T-cell (primary cell): ENCODE measurements around the gene PPM1K. TPM values are rescaled to one million over a fixed set of nuclear protein-coding genes. Genes with fewer than 3 reads are reported as not detected.

Experiments
- ATAC-seq, 4 experiments: fragments of 200-7000 bp in 3 of 4; fragments of 150-1000 bp in 1 of 4; cut with Tn5 transposase; replicated peaks in 1 of 4; 1 replicate in 3 of 4; 2 replicates in 1 of 4; pipeline ENCODE4 v1.10.0; 2021; ENCODE audit warnings: moderate library complexity in 3 of 4, mild to moderate bottlenecking in 2 of 4, moderate number of reproducible peaks in 1 of 4
- CTCF ChIA-PET, 2 donors: fragments of 300-600 bp; sonication (Branson Sonifier 250); formaldehyde crosslinking; loops; one replicate each; lab custom pipeline; 2022; ENCODE audit warnings: antibody characterized with exemption in 2 of 2; lab: Charles Lee
- POLR2A ChIA-PET, 2 donors: fragments of 300-600 bp; sonication (Branson Sonifier 250); formaldehyde crosslinking; loops; one replicate each; lab custom pipeline; 2022; ENCODE audit warnings: antibody characterized with exemption in 2 of 2; lab: Charles Lee
- DNase-seq, 35 experiments: peaks; one replicate each; pipeline versions ENCODE4 v3.0.0 to v3.0.0-alpha.2; 2013 to 2023
- H3K27ac ChIP-seq: one replicate; pipeline ENCODE4 v1.5.1; 2013; ENCODE audit warnings: low read length
- H3K27me3 ChIP-seq, 2 experiments: replicated peaks in 1 of 2; 1 replicate in 1 of 2; 2 replicates in 1 of 2; pipeline versions ENCODE4 v1.6.1 to v1.7.0; 2013; ENCODE audit warnings: low read length in 1 of 2, mixed read lengths in 1 of 2; ENCODE audit not compliant: control insufficient read depth in 2 of 2, insufficient read depth in 2 of 2; ENCODE audit errors: extremely low read depth in 1 of 2
- H3K36me3 ChIP-seq, 2 donors: 1 replicate in 1 of 2; 2 replicates in 1 of 2; pipeline versions ENCODE4 v1.6.1 to v1.7.0; 2013; ENCODE audit warnings: low read length in 1 of 2; ENCODE audit not compliant: control insufficient read depth in 2 of 2, insufficient read depth in 1 of 2; ENCODE audit errors: extremely low read depth in 1 of 2
- H3K4me1 ChIP-seq, 2 experiments: 1 replicate in 1 of 2; 2 replicates in 1 of 2; pipeline versions ENCODE4 v1.6.1 to v1.7.0; 2013; ENCODE audit warnings: low read length in 2 of 2, mixed read lengths in 1 of 2; ENCODE audit not compliant: insufficient read depth in 2 of 2, control insufficient read depth in 1 of 2; ENCODE audit errors: extremely low read depth in 1 of 2
- H3K4me3 ChIP-seq, 2 donors: 1 replicate in 1 of 2; 2 replicates in 1 of 2; pipeline versions ENCODE4 v1.5.1 to v1.7.0; 2013; ENCODE audit warnings: mild to moderate bottlenecking in 2 of 2, low read length in 1 of 2, moderate library complexity in 1 of 2; ENCODE audit not compliant: control insufficient read depth in 1 of 2; ENCODE audit errors: extremely low read depth in 1 of 2
- H3K9me3 ChIP-seq: 2 replicates; pipeline ENCODE4 v1.7.0; 2013
- H3K27ac Mint-ChIP-seq, 2 donors: one replicate each; pipeline ENCODE4 v1.8.0; 2020 to 2021; ENCODE audit warnings: mild to moderate bottlenecking in 2 of 2, mixed read lengths in 2 of 2
- H3K27me3 Mint-ChIP-seq, 2 donors: one replicate each; pipeline ENCODE4 v1.8.0; 2021 to 2022; ENCODE audit warnings: mixed read lengths in 2 of 2
- H3K36me3 Mint-ChIP-seq: one replicate; pipeline ENCODE4 v1.8.0; 2021; ENCODE audit warnings: mixed read lengths
- H3K4me1 Mint-ChIP-seq, 3 donors: one replicate each; pipeline ENCODE4 v1.8.0; 2020 to 2022; ENCODE audit warnings: mixed read lengths in 3 of 3, mild to moderate bottlenecking in 1 of 3
- H3K4me3 Mint-ChIP-seq, 3 donors: one replicate each; pipeline ENCODE4 v1.8.0; 2020 to 2022; ENCODE audit warnings: mild to moderate bottlenecking in 3 of 3, mixed read lengths in 3 of 3, moderate library complexity in 3 of 3
- H3K9me3 Mint-ChIP-seq, 3 donors: one replicate each; pipeline ENCODE4 v1.8.0; 2020 to 2022; ENCODE audit warnings: mixed read lengths in 3 of 3
- WGBS: methylation state at CpG from one replicate; pipeline ENCODE4 v1.1.5; 2013; ENCODE audit warnings: missing lambda C conversion rate; ENCODE audit not compliant: insufficient coverage; 5-methylcytosine and 5-hydroxymethylcytosine counted together
- total RNA-seq, 35 experiments: library from RNA in 6 of 35; stranded (reverse) in 6 of 35; fragments of 120-200 nt in 1 of 35; gene quantifications; one replicate each; pipeline versions ENCODE4 v1.2.1 to v1.2.4 and lab custom pipeline; 2013 to 2026

The PPM1K gene
- total RNA-seq, 5 donors from 2014 or later (not counting 1 experiment from before 2014, with no cell fraction given), result 74.2 to 91.1 (median 84.8) TPM

DNA sequence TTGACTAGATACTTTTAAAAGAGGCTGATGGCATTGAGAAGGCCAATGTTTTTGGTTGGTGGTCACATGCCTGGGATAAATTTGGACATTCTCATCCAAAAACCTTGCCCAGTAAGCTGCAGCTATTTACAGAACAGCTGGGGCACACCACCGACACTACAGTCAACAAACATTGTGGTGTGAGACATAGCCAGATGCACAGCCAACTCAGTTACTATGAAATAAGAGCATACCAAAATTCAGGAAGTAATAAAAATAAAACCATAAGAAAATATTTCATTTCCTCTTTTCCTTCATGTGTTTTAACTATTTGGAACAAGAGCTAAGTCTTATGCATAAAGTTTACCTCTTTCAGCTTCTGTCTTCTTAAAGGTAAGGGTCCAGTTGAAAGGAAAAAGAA lies 8.8 kb downstream of the PPM1K start:
- Histone ChIP-seq H3K4me1 (peaks cover 0 to 11% of the 10 kb centered on the region in 2 experiments), H3K27me3 (no peaks in the 10 kb centered on the region), H3K9me3 (no peaks in the 10 kb centered on the region), H3K36me3 (peaks cover 16 to 45% of the 10 kb centered on the region in 2 donors), H3K4me3 (no peak overlapping the region), H3K27ac (no peak overlapping the region)
- POLR2A ChIA-PET, result interaction anchor here in 1 of 2 donors (1.0 kb wide), 1 partner anchor 9 kb away, joined by 7 read pairs; the partner anchor contains the start of gene PPM1K
- no peak for DNase-seq
- no CpG with 5 or more reads among the region's 1 CpG for WGBS
- H3K9me3 Mint-ChIP-seq, result no peaks in the 10 kb centered on the region
- no peak for ATAC-seq
- no peaks in the 10 kb centered on the region for H3K27me3 Mint-ChIP-seq
- CTCF ChIA-PET, result interaction anchor here (0.6 to 1.2 kb wide), 3 partner anchors 9 to 57 kb away, joined by 3 to 6 read pairs (median 3); partner anchors contain the start of gene PPM1K (in 1 of the 2)
- peaks cover 35% of the 10 kb centered on the region for H3K36me3 Mint-ChIP-seq
- H3K4me1 Mint-ChIP-seq, result peaks cover 52 to 61% (median 58%) of the 10 kb centered on the region in 3 donors
- H3K27ac Mint-ChIP-seq, result no peak overlapping the region
- no peak overlapping the region for H3K4me3 Mint-ChIP-seq

DNA sequence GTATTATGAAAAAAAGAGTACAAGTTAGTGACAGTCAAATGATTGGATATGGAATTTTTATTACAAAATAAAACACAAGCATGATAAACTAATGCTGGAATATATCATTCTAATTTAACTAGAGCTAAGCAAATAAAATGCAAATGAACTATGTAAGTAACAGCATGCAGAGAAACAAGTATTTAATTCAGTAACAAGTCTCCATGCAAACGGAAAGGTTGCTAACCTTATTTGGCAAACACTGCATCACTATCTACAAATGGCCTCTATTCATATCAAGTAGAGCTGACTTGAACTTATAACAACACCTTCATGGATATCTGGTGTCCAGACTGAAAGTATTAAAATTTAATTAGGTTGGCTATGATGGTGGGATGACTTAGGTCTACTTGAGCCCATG lies 15.4 kb downstream of the PPM1K start:
- DNase-seq, result no peak
- H3K4me3 Mint-ChIP-seq, result no peak overlapping the region
- CTCF ChIA-PET, result interaction anchor here in 1 of 2 donors (0.5 kb wide), 1 partner anchor 52 kb away, joined by 3 read pairs; no protein-coding TSS in a partner anchor

DNA sequence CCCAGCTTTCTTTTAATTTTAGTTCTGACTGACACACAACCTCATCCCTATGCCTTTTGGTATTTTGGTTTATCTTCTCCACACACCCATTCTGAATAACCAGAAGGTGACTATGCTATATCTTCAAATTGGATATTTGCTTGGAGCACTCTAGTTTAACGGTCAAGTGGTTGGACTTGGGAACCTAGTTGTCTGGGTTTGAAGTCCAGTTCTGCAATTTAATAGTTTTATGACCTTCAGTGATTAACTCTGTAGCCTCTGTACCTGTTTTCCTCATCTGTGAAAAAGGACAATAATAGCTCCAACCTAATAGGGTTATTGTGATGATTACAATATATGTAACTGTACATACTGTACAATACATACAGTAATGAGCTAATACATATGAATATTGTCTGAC lies 20.0 kb downstream of the PPM1K start:
- no peak overlapping the region for H3K27ac Mint-ChIP-seq

More for the DNA sequence above, 15.4 kb downstream of the PPM1K start:
- Mint-ChIP-seq H3K4me1 (peaks cover 7 to 9% (median 7%) of the 10 kb centered on the region in 3 donors), H3K27ac (no peak overlapping the region), H3K27me3 (no peaks in the 10 kb centered on the region), H3K9me3 (no peaks in the 10 kb centered on the region), H3K36me3 (peaks cover 25% of the 10 kb centered on the region)
- ATAC-seq, result no peak
- H3K27me3 ChIP-seq, result no peaks in the 10 kb centered on the region
- POLR2A ChIA-PET, result interaction anchor here in 1 of 2 donors (1.0 kb wide), 1 partner anchor 12 kb away, joined by 3 read pairs; no protein-coding TSS in a partner anchor
- no peaks in the 10 kb centered on the region for H3K9me3 ChIP-seq
- H3K4me3 ChIP-seq, result no peak overlapping the region
- no peak overlapping the region for H3K27ac ChIP-seq
- no CpG with 5 or more reads among the region's 1 CpG for WGBS
- H3K36me3 ChIP-seq, result peaks cover 11 to 56% of the 10 kb centered on the region in 2 donors
- H3K4me1 ChIP-seq, result no peaks in the 10 kb centered on the region

DNA sequence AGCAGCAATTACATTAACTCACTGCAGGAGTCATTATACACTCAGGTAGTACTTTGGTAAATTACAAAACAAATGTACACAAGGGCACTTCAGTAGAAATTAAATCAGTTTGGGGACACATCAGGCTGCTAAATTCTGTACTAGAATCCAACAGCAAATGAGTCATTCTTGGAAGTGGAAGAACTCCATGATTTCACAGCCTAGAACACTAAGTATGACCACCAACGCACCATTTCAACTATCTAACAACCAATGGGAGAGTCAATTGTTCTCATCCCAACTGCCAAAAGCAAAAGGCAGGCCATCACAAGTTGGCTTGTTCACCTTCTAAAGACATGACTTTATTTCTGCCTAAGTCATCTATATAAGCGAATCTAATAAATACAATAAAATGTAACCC lies 26.6 kb downstream of the PPM1K start:
- Mint-ChIP-seq H3K36me3 (peaks cover 25% of the 10 kb centered on the region), H3K9me3 (no peaks in the 10 kb centered on the region), H3K4me3 (no peak overlapping the region), H3K27me3 (no peaks in the 10 kb centered on the region), H3K4me1 (no peaks in the 10 kb centered on the region), H3K27ac (no peak overlapping the region)
- Histone ChIP-seq H3K4me1 (no peaks in the 10 kb centered on the region), H3K4me3 (no peak overlapping the region), H3K36me3 (peaks cover 0 to 12% of the 10 kb centered on the region in 2 donors), H3K27me3 (no peaks in the 10 kb centered on the region), H3K9me3 (no peaks in the 10 kb centered on the region), H3K27ac (no peak overlapping the region)
- 100% methylated on average over 1 of the region's 2 CpGs for WGBS
- ATAC-seq (no peak), DNase-seq (no peak)
- POLR2A ChIA-PET, result interaction anchor here in 1 of 2 donors (0.5 kb wide), 1 partner anchor 60 kb away, joined by 5 read pairs; no protein-coding TSS in a partner anchor
- CTCF ChIA-PET, result no interaction called here

More for the DNA sequence above, 20.0 kb downstream of the PPM1K start:
- WGBS, result no CpG with 5 or more reads among the region's 1 CpG
- H3K4me3 ChIP-seq, result no peak overlapping the region
- no peaks in the 10 kb centered on the region for H3K9me3 ChIP-seq
- no peaks in the 10 kb centered on the region for H3K9me3 Mint-ChIP-seq
- H3K36me3 ChIP-seq, result peaks cover 3 to 61% of the 10 kb centered on the region in 2 donors
- POLR2A ChIA-PET, result interaction anchor here in 1 of 2 donors (0.6 to 0.7 kb wide), 2 partner anchors 14 to 20 kb away, joined by 3 to 5 read pairs; partner anchors contain the start of gene PPM1K
- H3K36me3 Mint-ChIP-seq, result peaks cover 40% of the 10 kb centered on the region
- no peak overlapping the region for H3K4me3 Mint-ChIP-seq
- no peak for DNase-seq
- no peaks in the 10 kb centered on the region for H3K4me1 ChIP-seq
- no peak overlapping the region for H3K27ac ChIP-seq
- no peaks in the 10 kb centered on the region for H3K27me3 ChIP-seq
- CTCF ChIA-PET, result interaction anchor here in 1 of 2 donors (0.7 kb wide), 1 partner anchor 249 kb away, joined by 3 read pairs; no protein-coding TSS in a partner anchor
- no peaks in the 10 kb centered on the region for H3K4me1 Mint-ChIP-seq
- ATAC-seq, result no peak
- no peaks in the 10 kb centered on the region for H3K27me3 Mint-ChIP-seq

DNA sequence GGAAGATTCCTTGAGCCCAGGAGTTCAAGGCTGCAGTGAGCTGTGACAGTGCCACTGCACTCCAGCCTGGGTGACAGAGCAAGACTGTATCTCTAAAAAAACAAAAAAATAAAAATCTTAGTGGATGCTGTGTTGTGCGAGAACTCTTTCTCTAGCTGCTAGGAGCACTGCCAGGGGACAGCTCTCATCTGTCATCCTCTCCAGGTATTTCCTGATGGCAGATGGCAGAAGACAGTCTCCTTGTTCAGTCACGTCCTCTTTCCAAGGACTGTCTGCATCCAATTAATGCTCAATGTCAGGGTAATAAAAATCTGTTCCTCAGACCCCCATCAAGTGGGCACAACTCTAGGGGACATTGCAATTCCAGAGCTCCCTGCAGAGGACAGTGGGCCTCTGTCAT lies 29.2 kb downstream of the PPM1K start:
- H3K27me3 Mint-ChIP-seq, result no peaks in the 10 kb centered on the region
- Histone ChIP-seq H3K27ac (no peak overlapping the region), H3K4me1 (no peaks in the 10 kb centered on the region), H3K36me3 (peaks cover 0 to under 1% of the 10 kb centered on the region in 2 donors), H3K27me3 (no peaks in the 10 kb centered on the region), H3K4me3 (no peak overlapping the region), H3K9me3 (no peaks in the 10 kb centered on the region)
- no peak overlapping the region for H3K4me3 Mint-ChIP-seq
- no peaks in the 10 kb centered on the region for H3K4me1 Mint-ChIP-seq
- DNase-seq (no peak), ATAC-seq (no peak)
- POLR2A ChIA-PET, result interaction anchor here in 1 of 2 donors (1.0 kb wide), 1 partner anchor 29 kb away, joined by 3 read pairs; the partner anchor contains the start of gene PPM1K
- H3K27ac Mint-ChIP-seq, result no peak overlapping the region
- no peaks in the 10 kb centered on the region for H3K9me3 Mint-ChIP-seq
- peaks cover 7% of the 10 kb centered on the region for H3K36me3 Mint-ChIP-seq
- CTCF ChIA-PET, result interaction anchor here in 1 of 2 donors (1.6 kb wide), 1 partner anchor 182 kb away, joined by 3 read pairs; no protein-coding TSS in a partner anchor
- WGBS, result 93% methylated on average over 2 of the region's 2 CpGs

DNA sequence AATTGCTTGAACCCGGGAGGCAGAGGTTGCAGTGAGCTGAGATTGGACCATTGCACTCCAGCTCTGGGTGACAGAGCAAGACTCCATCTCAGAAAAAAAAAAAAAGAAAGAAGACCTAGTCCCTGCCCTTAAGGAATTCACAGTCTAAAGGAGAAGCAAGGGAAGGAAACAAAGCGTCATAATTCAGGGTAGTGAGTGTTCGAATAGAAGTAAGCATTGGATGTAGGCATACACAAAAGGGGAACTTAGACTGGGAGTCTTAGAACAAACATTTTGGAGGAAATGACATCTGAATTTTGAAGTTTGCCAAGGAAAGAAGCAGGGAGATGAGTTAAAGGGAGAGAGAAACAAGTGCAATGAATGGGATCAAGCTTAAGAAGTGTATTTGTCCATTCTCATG lies 32.4 kb downstream of the PPM1K start:
- ATAC-seq (no peak), DNase-seq (no peak)
- WGBS, result 93% methylated on average over 3 of the region's 3 CpGs
- H3K4me1 ChIP-seq, result no peaks in the 10 kb centered on the region
- Mint-ChIP-seq H3K4me1 (no peaks in the 10 kb centered on the region), H3K27me3 (no peaks in the 10 kb centered on the region), H3K9me3 (no peaks in the 10 kb centered on the region), H3K36me3 (no peaks in the 10 kb centered on the region), H3K27ac (no peak overlapping the region), H3K4me3 (no peak overlapping the region)
- no peaks in the 10 kb centered on the region for H3K36me3 ChIP-seq
- no peaks in the 10 kb centered on the region for H3K27me3 ChIP-seq
- no peak overlapping the region for H3K27ac ChIP-seq
- no peaks in the 10 kb centered on the region for H3K9me3 ChIP-seq
- H3K4me3 ChIP-seq, result no peak overlapping the region
- ChIA-PET CTCF (no interaction called here), POLR2A (no interaction called here)
